Vagina (tissue), 2 donors: Measurements from ENCODE around the gene RABGAP1L.

ENCODE experiments used
- POLR2A ChIP-seq, 2 donors: fragments of 450-650 bp; IDR thresholded peaks; one replicate each; pipeline ENCODE4 v1.6.1; 2017; ENCODE audit warnings: antibody characterized with exemption in 2 of 2, mild to moderate bottlenecking in 2 of 2, moderate library complexity in 2 of 2
- TF ChIP-seq, protein P1 (sequence below), 3 experiments: fragments of 450-650 bp in 2 of 3; fragments of 200-600 bp in 1 of 3; sonication (generic) in 1 of 3; IDR thresholded peaks; one replicate each; pipeline ENCODE4 v1.5.1; 2017 to 2019; ENCODE audit warnings: antibody characterized with exemption in 3 of 3, mild to moderate bottlenecking in 2 of 3, moderate library complexity in 2 of 3

DNA sequence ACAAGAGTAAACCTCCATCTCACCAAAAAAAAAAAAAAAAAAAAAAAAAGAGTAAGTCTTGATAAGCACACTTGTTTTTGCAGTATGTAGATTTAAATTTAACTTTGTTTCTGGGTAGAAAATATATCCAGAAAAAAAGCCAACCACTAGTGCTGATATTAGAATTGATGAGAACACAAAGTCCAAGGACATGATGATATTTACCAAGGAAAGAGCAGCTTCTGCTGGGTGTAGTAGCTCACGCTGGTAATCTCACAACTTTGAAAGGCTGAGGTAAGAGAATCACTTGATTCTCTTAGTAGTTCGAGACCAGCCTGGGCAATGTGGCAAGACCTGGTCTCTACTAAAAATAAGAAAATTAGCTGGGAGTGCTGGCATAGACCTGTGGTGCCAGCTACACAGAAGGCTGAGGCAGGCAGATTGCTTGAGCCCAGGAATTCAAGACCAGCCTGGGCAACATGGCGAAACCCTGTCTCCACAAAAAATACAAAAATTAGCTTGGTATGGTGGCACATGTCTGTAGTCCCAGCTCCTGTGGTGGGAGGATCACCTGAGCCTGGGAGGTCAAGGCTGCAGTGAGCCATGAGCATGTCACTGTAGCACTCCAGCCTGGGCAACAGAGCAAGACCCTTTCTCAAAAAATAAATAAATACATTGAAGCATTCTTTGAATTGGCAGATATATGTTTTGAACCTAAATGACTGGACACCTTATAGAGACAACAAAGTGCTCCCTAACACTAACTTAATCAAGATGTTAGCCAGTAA, 776.8 kb downstream of the RABGAP1L start:
- TF ChIP-seq, protein P1, sequence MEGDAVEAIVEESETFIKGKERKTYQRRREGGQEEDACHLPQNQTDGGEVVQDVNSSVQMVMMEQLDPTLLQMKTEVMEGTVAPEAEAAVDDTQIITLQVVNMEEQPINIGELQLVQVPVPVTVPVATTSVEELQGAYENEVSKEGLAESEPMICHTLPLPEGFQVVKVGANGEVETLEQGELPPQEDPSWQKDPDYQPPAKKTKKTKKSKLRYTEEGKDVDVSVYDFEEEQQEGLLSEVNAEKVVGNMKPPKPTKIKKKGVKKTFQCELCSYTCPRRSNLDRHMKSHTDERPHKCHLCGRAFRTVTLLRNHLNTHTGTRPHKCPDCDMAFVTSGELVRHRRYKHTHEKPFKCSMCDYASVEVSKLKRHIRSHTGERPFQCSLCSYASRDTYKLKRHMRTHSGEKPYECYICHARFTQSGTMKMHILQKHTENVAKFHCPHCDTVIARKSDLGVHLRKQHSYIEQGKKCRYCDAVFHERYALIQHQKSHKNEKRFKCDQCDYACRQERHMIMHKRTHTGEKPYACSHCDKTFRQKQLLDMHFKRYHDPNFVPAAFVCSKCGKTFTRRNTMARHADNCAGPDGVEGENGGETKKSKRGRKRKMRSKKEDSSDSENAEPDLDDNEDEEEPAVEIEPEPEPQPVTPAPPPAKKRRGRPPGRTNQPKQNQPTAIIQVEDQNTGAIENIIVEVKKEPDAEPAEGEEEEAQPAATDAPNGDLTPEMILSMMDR (IDR thresholded peaks at IDR 0.05): no peak
- no peak for TF ChIP-seq POLR2A (IDR thresholded peaks at IDR 0.05)
